Measurements from ENCODE around the gene ABHD17B. TPM values are rescaled to one million over a fixed set of nuclear protein-coding genes. Genes with fewer than 3 reads are reported as not detected.
"Not testable (repeated sequence)": the region's sequence is repeated elsewhere in the genome, so short reads cannot be mapped to it uniquely, and the experiment has no call there.

ABHD17B gene
- 55.2 TPM for polyA plus RNA-seq (2013, experiment 1 of 4)
- polyA plus RNA-seq (2013, experiment 2 of 4), result 60.6 TPM
- polyA plus RNA-seq (2013, experiment 3 of 4), result 45.9 TPM
- 51.2 TPM for polyA plus RNA-seq (2013, experiment 4 of 4)

DNA sequence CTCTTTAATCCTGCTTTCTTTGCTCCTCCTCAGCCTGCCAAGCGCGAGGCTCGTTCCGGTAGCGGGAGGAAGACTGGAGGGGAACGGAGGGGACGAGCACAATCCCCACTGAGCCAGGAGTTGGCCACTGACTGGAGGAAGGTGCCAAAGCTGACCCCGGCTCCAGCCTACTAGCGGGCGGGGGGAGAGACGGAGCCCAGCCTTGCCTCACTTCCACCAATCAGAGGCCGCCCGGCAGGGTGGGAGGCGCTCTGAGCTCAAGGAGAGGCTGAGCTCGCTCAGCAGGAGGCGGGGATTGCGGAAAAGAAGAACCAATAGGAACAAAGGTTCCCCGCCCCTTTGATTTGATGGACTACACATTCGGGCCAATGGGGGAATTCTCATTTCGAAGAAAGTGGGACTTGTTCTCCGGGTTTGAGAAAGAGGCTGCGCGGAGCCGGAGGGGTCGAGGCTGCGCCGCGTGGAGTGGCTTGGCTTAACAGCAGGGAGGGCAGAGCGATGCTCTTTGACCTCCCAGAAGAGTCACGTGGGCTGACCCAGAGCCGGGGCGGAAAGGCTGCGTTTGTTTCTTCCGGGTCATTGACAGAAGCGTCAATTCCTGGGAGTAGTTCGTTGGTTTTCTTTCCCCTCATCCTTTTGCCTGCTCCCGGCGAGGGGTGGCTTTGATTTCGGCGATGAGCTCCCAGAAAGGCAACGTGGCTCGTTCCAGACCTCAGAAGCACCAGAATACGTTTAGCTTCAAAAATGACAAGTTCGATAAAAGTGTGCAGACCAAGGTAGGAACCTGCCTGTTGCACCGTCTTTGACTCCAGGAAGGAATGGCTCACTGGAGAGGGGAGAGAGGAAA lies at the start of gene ABHD17B, which contains the start of gene C9orf85:
ABHD17B (minus strand) TSS at position 133 of the 847 bp plus-strand sequence. CDS start 36,113 bp downstream, outside the sequence.
C9orf85 (plus strand) TSS at position 579 of the 847 bp plus-strand sequence; CDS start at position 675, 96 bp downstream.
- Histone ChIP-seq H3K36me3 (ENCODE audit: control insufficient read depth, insufficient read depth, low read length) (no peaks in the 10 kb centered on the region), H3K4me1 (ENCODE audit: control insufficient read depth, insufficient read depth, low read length) (no peaks in the 10 kb centered on the region), H3K27ac (ENCODE audit: insufficient read depth, low read depth, low read length, poor library complexity, severe bottlenecking) (peak within 1 kb of the TSS; percentile 94), H3K27me3 (ENCODE audit: control insufficient read depth, insufficient read depth, low read length, poor library complexity, severe bottlenecking) (no peaks in the 10 kb centered on the region), H3K9me3 (ENCODE audit: control insufficient read depth, low read length) (no peaks in the 10 kb centered on the region), H3K4me3 (ENCODE audit: insufficient read depth, low read depth, low read length) (peak within 1 kb of the TSS; percentile 75)
- 0 to 1% methylated on average over 45 of the region's 45 CpGs for WGBS, 2 experiments

GRCh38 chr9:71955300-71955915 lies 44.4 kb upstream of the ABHD17B start:
- Histone ChIP-seq H3K4me3 (ENCODE audit: insufficient read depth, low read depth, low read length) (no peak overlapping the region), H3K27ac (ENCODE audit: insufficient read depth, low read depth, low read length, poor library complexity, severe bottlenecking) (no peak overlapping the region), H3K4me1 (ENCODE audit: control insufficient read depth, insufficient read depth, low read length) (no peaks in the 10 kb centered on the region), H3K9me3 (ENCODE audit: control insufficient read depth, low read length) (no peaks in the 10 kb centered on the region), H3K36me3 (ENCODE audit: control insufficient read depth, insufficient read depth, low read length) (no peaks in the 10 kb centered on the region), H3K27me3 (ENCODE audit: control insufficient read depth, insufficient read depth, low read length, poor library complexity, severe bottlenecking) (no peaks in the 10 kb centered on the region)
- WGBS, 2 experiments, result 96 to 98% methylated on average over 1 of the region's 1 CpG

DNA sequence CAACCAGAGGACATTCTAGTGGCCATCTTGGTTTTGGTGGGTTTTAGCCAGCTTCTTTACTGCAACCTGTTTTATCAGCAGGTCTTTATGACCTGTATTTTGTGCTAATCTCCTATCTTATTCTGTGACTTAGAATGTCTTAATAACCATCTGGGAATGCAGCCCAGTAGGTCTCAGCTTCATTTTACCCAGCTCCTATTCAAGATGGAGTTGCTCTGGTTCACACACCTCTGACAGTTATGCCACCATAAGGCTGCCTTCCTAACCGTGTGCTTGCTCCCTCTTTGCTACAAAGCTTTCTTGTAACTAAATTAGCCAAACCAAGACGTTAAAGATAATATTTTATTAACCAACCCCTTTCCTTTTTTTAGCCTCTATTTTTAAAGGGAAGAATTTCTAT lies 43.7 kb upstream of the ABHD17B start:
- H3K36me3 ChIP-seq (ENCODE audit: control insufficient read depth, insufficient read depth, low read length); H3K4me1 ChIP-seq (ENCODE audit: control insufficient read depth, insufficient read depth, low read length); H3K27ac ChIP-seq (ENCODE audit: insufficient read depth, low read depth, low read length, poor library complexity, severe bottlenecking); H3K9me3 ChIP-seq (ENCODE audit: control insufficient read depth, low read length); H3K4me3 ChIP-seq (ENCODE audit: insufficient read depth, low read depth, low read length); H3K27me3 ChIP-seq (ENCODE audit: control insufficient read depth, insufficient read depth, low read length, poor library complexity, severe bottlenecking): not testable (repeated sequence)
- WGBS, 2 experiments, result 94% methylated on average over 2 of the region's 2 CpGs

DNA sequence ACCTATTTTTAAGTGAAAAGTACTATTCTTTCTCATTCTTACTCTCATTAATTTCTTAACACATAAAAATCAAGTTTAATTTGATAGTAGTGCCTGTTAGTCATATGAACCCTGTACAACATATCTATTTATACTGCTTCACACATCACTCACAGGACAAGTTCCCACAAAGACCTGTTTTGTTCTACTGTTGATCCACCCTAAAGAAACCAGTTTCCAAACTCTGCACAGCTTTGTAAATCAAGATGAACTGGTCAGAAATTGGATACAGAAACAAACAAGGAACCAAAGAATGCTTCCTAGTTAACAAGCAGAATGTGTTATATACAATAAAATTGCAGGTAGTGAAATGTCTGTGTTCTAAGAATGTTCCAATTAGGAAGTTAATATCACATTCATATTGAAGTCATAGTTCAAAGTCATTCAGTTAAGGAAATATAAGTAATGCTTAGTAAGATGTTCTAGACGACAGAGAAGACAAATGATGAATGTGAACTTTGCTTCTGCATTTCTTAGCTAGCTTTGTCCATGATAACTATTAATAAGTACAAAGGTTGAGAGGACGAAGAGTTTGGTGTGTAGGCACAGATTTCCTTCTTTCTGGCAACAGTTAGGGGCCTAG lies 33.9 kb upstream of the ABHD17B start:
- Histone ChIP-seq H3K4me1 (ENCODE audit: control insufficient read depth, insufficient read depth, low read length) (no peaks in the 10 kb centered on the region), H3K27ac (ENCODE audit: insufficient read depth, low read depth, low read length, poor library complexity, severe bottlenecking) (no peak overlapping the region), H3K9me3 (ENCODE audit: control insufficient read depth, low read length) (no peaks in the 10 kb centered on the region), H3K4me3 (ENCODE audit: insufficient read depth, low read depth, low read length) (no peak overlapping the region), H3K27me3 (ENCODE audit: control insufficient read depth, insufficient read depth, low read length, poor library complexity, severe bottlenecking) (no peaks in the 10 kb centered on the region), H3K36me3 (ENCODE audit: control insufficient read depth, insufficient read depth, low read length) (no peaks in the 10 kb centered on the region)
- WGBS, 2 experiments, result 84 to 93% methylated on average over 2 of the region's 2 CpGs

DNA sequence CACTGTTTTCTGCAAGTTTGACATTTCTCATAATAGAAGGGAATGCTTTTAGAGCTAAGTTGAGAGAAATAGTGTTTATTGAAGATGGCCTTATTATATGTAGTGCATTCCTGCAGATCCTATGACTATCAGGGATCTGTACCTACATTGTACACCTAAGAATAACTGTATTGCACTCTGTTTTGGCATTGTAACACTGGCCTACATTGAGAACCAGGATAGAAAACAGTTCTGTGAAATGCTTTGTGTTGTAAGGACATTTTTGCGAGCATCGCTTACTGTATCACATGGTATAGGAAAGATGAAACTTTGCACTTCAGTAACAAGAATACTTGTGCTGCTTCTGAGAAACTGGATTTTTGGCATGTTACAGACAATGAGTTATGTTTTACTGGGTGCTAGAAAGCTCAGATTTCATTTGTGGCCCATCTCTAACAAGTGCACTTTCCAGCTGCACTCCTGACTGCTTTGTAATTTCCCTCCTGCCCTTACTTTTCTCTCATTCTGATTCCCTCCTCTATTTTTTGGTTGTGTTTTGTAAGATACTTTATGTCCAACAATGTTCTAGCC lies 31.1 kb upstream of the ABHD17B start:
- 96 to 98% methylated on average over 2 of the region's 2 CpGs for WGBS, 2 experiments
- H3K27me3 ChIP-seq (ENCODE audit: control insufficient read depth, insufficient read depth, low read length, poor library complexity, severe bottlenecking), result no peaks in the 10 kb centered on the region
- H3K4me3 ChIP-seq (ENCODE audit: insufficient read depth, low read depth, low read length), result no peak overlapping the region
- no peaks in the 10 kb centered on the region for H3K36me3 ChIP-seq (ENCODE audit: control insufficient read depth, insufficient read depth, low read length)
- no peaks in the 10 kb centered on the region for H3K9me3 ChIP-seq (ENCODE audit: control insufficient read depth, low read length)
- no peak overlapping the region for H3K27ac ChIP-seq (ENCODE audit: insufficient read depth, low read depth, low read length, poor library complexity, severe bottlenecking)
- no peaks in the 10 kb centered on the region for H3K4me1 ChIP-seq (ENCODE audit: control insufficient read depth, insufficient read depth, low read length)

DNA sequence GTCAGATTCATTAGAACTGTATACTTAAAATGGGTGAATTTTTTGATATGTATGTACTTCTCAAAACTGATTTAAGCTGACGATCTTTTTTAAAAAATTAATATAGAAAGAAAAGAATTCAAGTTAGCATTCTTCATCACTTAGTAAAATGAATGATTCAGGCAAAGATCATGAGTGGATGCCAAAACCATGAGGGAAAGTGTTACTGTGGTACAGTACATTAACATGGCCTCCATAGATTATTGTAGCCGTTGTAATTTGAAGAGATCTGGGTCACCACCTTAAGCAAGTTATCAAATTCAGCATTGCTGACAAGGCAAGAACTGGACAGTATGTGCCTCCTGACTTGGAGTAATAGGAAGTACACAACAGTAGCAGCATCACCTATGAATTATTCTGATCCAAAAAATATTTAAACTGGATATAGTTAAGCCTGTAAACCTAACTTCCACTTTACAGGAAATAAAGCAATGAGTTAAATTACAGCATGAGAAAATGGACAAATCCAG lies 30.1 kb upstream of the ABHD17B start:
- no peaks in the 10 kb centered on the region for H3K36me3 ChIP-seq (ENCODE audit: control insufficient read depth, insufficient read depth, low read length)
- no peaks in the 10 kb centered on the region for H3K4me1 ChIP-seq (ENCODE audit: control insufficient read depth, insufficient read depth, low read length)
- H3K27me3 ChIP-seq (ENCODE audit: control insufficient read depth, insufficient read depth, low read length, poor library complexity, severe bottlenecking), result no peaks in the 10 kb centered on the region
- no peak overlapping the region for H3K27ac ChIP-seq (ENCODE audit: insufficient read depth, low read depth, low read length, poor library complexity, severe bottlenecking)
- H3K4me3 ChIP-seq (ENCODE audit: insufficient read depth, low read depth, low read length), result no peak overlapping the region
- 93 to 100% methylated on average over 1 to 2 of the region's 2 CpGs for WGBS, 2 experiments
- no peaks in the 10 kb centered on the region for H3K9me3 ChIP-seq (ENCODE audit: control insufficient read depth, low read length)

DNA sequence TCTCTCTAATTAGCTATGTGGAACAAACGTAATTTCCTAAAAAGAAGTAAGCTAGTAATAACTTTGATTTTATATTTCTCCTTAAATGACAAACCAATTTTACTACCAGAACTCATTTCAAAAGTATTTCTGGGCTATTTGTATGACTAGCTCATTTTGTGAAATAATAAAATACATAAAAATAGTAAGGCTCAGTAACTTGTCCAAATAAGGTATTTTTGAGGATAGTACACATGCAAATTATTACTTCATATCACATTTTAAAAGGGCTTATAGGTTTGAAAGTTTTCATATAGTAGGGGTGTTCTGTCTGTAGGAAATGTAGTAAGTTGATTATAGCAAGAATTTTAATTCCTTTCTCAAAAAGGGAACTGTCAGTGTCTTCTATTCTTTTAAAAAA lies 26.9 kb upstream of the ABHD17B start:
- no peaks in the 10 kb centered on the region for H3K9me3 ChIP-seq (ENCODE audit: control insufficient read depth, low read length)
- no peaks in the 10 kb centered on the region for H3K27me3 ChIP-seq (ENCODE audit: control insufficient read depth, insufficient read depth, low read length, poor library complexity, severe bottlenecking)
- H3K4me1 ChIP-seq (ENCODE audit: control insufficient read depth, insufficient read depth, low read length), result no peaks in the 10 kb centered on the region
- no peak overlapping the region for H3K27ac ChIP-seq (ENCODE audit: insufficient read depth, low read depth, low read length, poor library complexity, severe bottlenecking)
- 100% methylated on average over 1 of the region's 1 CpG; no CpG with 5 or more reads in 1 of the 2 experiments for WGBS, 2 experiments
- H3K4me3 ChIP-seq (ENCODE audit: insufficient read depth, low read depth, low read length), result no peak overlapping the region
- no peaks in the 10 kb centered on the region for H3K36me3 ChIP-seq (ENCODE audit: control insufficient read depth, insufficient read depth, low read length)

GRCh38 chr9:71937070-71937625 lies 26.2 kb upstream of the ABHD17B start:
- H3K27ac ChIP-seq (ENCODE audit: insufficient read depth, low read depth, low read length, poor library complexity, severe bottlenecking), result no peak overlapping the region
- WGBS, 2 experiments, result 74 to 86% methylated on average over 2 to 4 of the region's 4 CpGs
- H3K9me3 ChIP-seq (ENCODE audit: control insufficient read depth, low read length), result no peaks in the 10 kb centered on the region
- no peak overlapping the region for H3K4me3 ChIP-seq (ENCODE audit: insufficient read depth, low read depth, low read length)
- no peaks in the 10 kb centered on the region for H3K4me1 ChIP-seq (ENCODE audit: control insufficient read depth, insufficient read depth, low read length)
- no peaks in the 10 kb centered on the region for H3K36me3 ChIP-seq (ENCODE audit: control insufficient read depth, insufficient read depth, low read length)
- no peaks in the 10 kb centered on the region for H3K27me3 ChIP-seq (ENCODE audit: control insufficient read depth, insufficient read depth, low read length, poor library complexity, severe bottlenecking)

DNA sequence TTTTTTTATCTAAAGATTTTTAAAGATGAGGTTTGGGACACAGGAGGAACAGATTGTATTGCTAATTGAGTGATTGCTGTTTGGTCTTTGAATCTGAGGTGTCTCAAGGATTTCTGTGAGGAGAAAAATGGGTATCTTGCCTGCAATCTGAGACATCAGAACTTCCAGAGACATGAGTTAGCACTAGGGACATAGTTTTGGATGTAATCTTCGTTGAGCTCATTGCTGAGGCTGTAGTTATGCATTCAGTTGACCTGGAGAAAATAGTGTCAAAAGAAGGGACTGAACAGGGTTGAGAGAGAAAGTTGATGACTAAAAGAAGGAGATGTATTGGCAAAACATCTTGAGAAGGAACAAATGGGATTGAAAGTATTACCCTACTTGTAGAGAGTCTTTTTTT lies 25.1 kb upstream of the ABHD17B start:
- Histone ChIP-seq H3K36me3 (ENCODE audit: control insufficient read depth, insufficient read depth, low read length) (no peaks in the 10 kb centered on the region), H3K27ac (ENCODE audit: insufficient read depth, low read depth, low read length, poor library complexity, severe bottlenecking) (no peak overlapping the region), H3K27me3 (ENCODE audit: control insufficient read depth, insufficient read depth, low read length, poor library complexity, severe bottlenecking) (no peaks in the 10 kb centered on the region), H3K4me3 (ENCODE audit: insufficient read depth, low read depth, low read length) (no peak overlapping the region), H3K9me3 (ENCODE audit: control insufficient read depth, low read length) (no peaks in the 10 kb centered on the region), H3K4me1 (ENCODE audit: control insufficient read depth, insufficient read depth, low read length) (no peaks in the 10 kb centered on the region)
- WGBS, 2 experiments, result 63% methylated on average over 1 of the region's 1 CpG
